Fibroblast of skin of scalp (primary cell): ENCODE data around the gene PTP4A1. TPM values are rescaled to one million over a fixed set of nuclear protein-coding genes. Genes with fewer than 3 reads are reported as not detected.
A peak's percentile ranks its signal among the peaks of the same experiment; 100 is the strongest.
"Not testable (repeated sequence)": the region's sequence is repeated elsewhere in the genome, so short reads cannot be mapped to it uniquely, and the experiment has no call there.

ENCODE experiments used
- DNase-seq: peaks from one replicate; pipeline ENCODE4 v3.0.0-alpha.2; 2013
- polyA plus RNA-seq, 2 experiments: library from polyadenylated mRNA; unstranded; fragments of 120-200 nt; gene quantifications; one replicate each; pipeline ENCODE4 v1.2.1, GENCODE V29; 2013; ENCODE audit not compliant: insufficient read length in 2 of 2

Gene PTP4A1
- polyA plus RNA-seq (2013, experiment 1 of 2; ENCODE audit: insufficient read length) = 67.8 TPM
- polyA plus RNA-seq (2013, experiment 2 of 2; ENCODE audit: insufficient read length) = 76.0 TPM

GRCh38 chr6:63572044-63572746 is at the start of gene PTP4A1, which contains the start of gene LOC128125822:
Gene PTP4A1, plus strand, starts transcription at chr6:63572480. Its CDS starts 4,401 bp downstream, at chr6:63576881.
Gene LOC128125822, plus strand, starts transcription at chr6:63572480.
- peak; percentile 98 for DNase-seq

- not testable (repeated sequence) for DNase-seq
Observed at GRCh38 chr6:63522911-63523287, 49.4 kb upstream of the PTP4A1 start.

GRCh38 chr6:63523630-63524029 is 48.6 kb upstream of the PTP4A1 start:
- no peak for DNase-seq

GRCh38 chr6:63525186-63525878 is 46.9 kb upstream of the PTP4A1 start:
- DNase-seq = no peak

- DNase-seq = no peak
Observed at GRCh38 chr6:63526931-63527330, 45.3 kb upstream of the PTP4A1 start.

GRCh38 chr6:63527658-63528514 is 44.4 kb upstream of the PTP4A1 start:
- peak; percentile 93 for DNase-seq

GRCh38 chr6:63529498-63529897 is 42.8 kb upstream of the PTP4A1 start:
- DNase-seq = no peak

GRCh38 chr6:63530182-63530581 is 42.1 kb upstream of the PTP4A1 start:
- no peak for DNase-seq

- no peak for DNase-seq
Observed at GRCh38 chr6:63530991-63531390, 41.3 kb upstream of the PTP4A1 start.

GRCh38 chr6:63533026-63533425 is 39.3 kb upstream of the PTP4A1 start:
- DNase-seq = no peak

GRCh38 chr6:63533952-63534351 is 38.3 kb upstream of the PTP4A1 start:
- no peak for DNase-seq

GRCh38 chr6:63537201-63537958 is 34.9 kb upstream of the PTP4A1 start:
- peak; percentile 39 for DNase-seq

GRCh38 chr6:63537959-63538300 is 34.4 kb upstream of the PTP4A1 start:
- no peak for DNase-seq

GRCh38 chr6:63538550-63538949 is 33.7 kb upstream of the PTP4A1 start:
- no peak for DNase-seq

GRCh38 chr6:63543001-63543400 is 29.3 kb upstream of the PTP4A1 start:
- no peak for DNase-seq

- DNase-seq = peak; percentile 29
Observed at GRCh38 chr6:63543982-63544381, 28.3 kb upstream of the PTP4A1 start.

- no peak for DNase-seq
Observed at GRCh38 chr6:63546236-63546635, 26.0 kb upstream of the PTP4A1 start.

GRCh38 chr6:63546697-63547096 is 25.6 kb upstream of the PTP4A1 start:
- DNase-seq = no peak

GRCh38 chr6:63549076-63549475 is 23.2 kb upstream of the PTP4A1 start:
- no peak for DNase-seq

GRCh38 chr6:63553208-63553607 is 19.1 kb upstream of the PTP4A1 start:
- DNase-seq = no peak

- DNase-seq = no peak
Observed at GRCh38 chr6:63553900-63554299, 18.4 kb upstream of the PTP4A1 start.

- no peak for DNase-seq
Observed at GRCh38 chr6:63554782-63555181, 17.5 kb upstream of the PTP4A1 start.
